ENCODE data around the gene SCUBE1. TPM values are rescaled to one million over a fixed set of nuclear protein-coding genes. Genes with fewer than 3 reads are reported as not detected.
A peak's percentile ranks its signal among the peaks of the same experiment; 100 is the strongest.

Gene SCUBE1
- total and polyA plus RNA-seq, 4 donors, result 1.6 to 7.9 (median 5.0) TPM

DNA sequence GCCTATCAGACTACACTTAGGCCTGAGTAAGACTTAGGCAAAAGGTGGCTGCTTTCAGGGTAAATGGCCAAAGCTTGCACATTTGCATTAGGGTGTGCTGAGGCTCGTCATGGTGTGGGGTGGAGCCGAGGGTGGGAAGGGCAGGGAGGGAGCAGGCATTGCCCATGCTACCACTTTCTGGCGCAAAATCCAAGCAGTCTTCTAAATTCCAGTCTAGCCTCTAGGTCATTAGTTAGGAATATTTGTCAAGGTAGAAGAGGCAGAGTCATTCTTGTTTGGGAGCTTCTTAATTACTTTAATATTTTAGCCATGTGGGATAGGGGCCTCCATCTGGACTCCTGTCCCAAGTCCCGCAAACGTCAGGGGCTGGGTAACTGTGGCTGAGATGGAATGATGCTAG, 28.6 kb downstream of the SCUBE1 start:
- no peaks in the 10 kb centered on the region for H3K27me3 ChIP-seq (ENCODE audit: control insufficient read depth in 3 of 3, insufficient read depth in 3 of 3, low read length in 2 of 3)
- no peaks in the 10 kb centered on the region for H3K36me3 ChIP-seq (ENCODE audit: control insufficient read depth in 4 of 4, insufficient read depth in 4 of 4, low read length in 4 of 4)
- H3K9me3 ChIP-seq (ENCODE audit: control insufficient read depth in 4 of 4, insufficient read depth in 3 of 4, low read length in 3 of 4), result no peaks in the 10 kb centered on the region
- WGBS, 2 donors, result 84 to 89% methylated on average over 5 of the region's 5 CpGs
- no peak for DNase-seq
- no peak overlapping the region for H3K4me3 ChIP-seq
- ATAC-seq (ENCODE audit: insufficient read depth, low FRiP score), result no peak
- no peak overlapping the region for H3K9ac ChIP-seq (ENCODE audit: insufficient read depth in 1 of 2, low read length in 2 of 2)
- H3K4me1 ChIP-seq (ENCODE audit: control insufficient read depth in 5 of 5, insufficient read depth in 5 of 5, low read length in 5 of 5), result peaks cover 0 to 37% (median 7%) of the 10 kb centered on the region in 5 donors
- TF ChIP-seq, protein P1, sequence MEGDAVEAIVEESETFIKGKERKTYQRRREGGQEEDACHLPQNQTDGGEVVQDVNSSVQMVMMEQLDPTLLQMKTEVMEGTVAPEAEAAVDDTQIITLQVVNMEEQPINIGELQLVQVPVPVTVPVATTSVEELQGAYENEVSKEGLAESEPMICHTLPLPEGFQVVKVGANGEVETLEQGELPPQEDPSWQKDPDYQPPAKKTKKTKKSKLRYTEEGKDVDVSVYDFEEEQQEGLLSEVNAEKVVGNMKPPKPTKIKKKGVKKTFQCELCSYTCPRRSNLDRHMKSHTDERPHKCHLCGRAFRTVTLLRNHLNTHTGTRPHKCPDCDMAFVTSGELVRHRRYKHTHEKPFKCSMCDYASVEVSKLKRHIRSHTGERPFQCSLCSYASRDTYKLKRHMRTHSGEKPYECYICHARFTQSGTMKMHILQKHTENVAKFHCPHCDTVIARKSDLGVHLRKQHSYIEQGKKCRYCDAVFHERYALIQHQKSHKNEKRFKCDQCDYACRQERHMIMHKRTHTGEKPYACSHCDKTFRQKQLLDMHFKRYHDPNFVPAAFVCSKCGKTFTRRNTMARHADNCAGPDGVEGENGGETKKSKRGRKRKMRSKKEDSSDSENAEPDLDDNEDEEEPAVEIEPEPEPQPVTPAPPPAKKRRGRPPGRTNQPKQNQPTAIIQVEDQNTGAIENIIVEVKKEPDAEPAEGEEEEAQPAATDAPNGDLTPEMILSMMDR (IDR thresholded peaks at IDR 0.05; ENCODE audit: control extremely low read depth, extremely low read depth), result no peak
- peak overlapping the region in 1 of 2 donors; percentile 62 for H3K27ac ChIP-seq (ENCODE audit: low read depth in 1 of 2, low read length in 1 of 2)

DNA sequence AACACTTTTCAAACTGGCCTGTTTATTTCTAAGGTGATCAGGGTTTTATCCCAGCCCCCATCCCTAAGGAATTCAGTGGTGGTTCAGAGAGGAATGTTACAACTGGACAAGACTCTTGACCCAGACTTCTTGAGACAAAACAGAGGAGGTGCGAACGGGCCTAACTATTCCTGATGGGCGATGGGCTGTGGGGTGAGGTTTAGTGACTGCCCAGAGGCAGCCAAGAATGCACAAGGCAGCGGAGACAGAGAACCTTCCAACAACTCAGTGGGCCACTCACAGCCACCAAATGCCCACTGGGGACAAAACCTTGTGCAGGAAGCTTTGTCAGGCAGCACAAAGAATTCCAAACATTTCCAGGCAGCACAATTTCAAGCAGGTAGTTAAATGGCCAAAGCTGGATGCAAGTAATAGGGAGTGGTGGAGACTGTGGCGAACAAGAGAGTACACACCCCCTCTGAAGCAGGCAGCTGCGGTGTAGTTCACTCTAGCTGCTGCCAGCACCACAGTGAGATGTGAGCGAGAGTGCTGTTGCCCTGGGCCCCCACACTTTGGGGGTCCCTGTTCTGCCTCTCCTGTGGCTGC, 29.2 kb downstream of the SCUBE1 start:
- peak overlapping the region in 1 of 2 donors; percentile 62 for H3K27ac ChIP-seq (ENCODE audit: low read depth in 1 of 2, low read length in 1 of 2)
- H3K4me1 ChIP-seq (ENCODE audit: control insufficient read depth in 5 of 5, insufficient read depth in 5 of 5, low read length in 5 of 5), result peaks cover 0 to 37% (median 7%) of the 10 kb centered on the region in 5 donors
- H3K27me3 ChIP-seq (ENCODE audit: control insufficient read depth in 3 of 3, insufficient read depth in 3 of 3, low read length in 2 of 3), result no peaks in the 10 kb centered on the region
- WGBS, 2 donors, result 61 to 79% methylated on average over 7 of the region's 7 CpGs
- no peaks in the 10 kb centered on the region for H3K36me3 ChIP-seq (ENCODE audit: control insufficient read depth in 4 of 4, insufficient read depth in 4 of 4, low read length in 4 of 4)
- ATAC-seq (ENCODE audit: insufficient read depth, low FRiP score) (no peak), DNase-seq (no peak)
- TF ChIP-seq, protein P1 (IDR thresholded peaks at IDR 0.05; ENCODE audit: control extremely low read depth, extremely low read depth), result no peak
- H3K9me3 ChIP-seq (ENCODE audit: control insufficient read depth in 4 of 4, insufficient read depth in 3 of 4, low read length in 3 of 4), result no peaks in the 10 kb centered on the region
- H3K4me3 ChIP-seq, result no peak overlapping the region
- peak overlapping the region in 1 of 2 donors; percentile 26 for H3K9ac ChIP-seq (ENCODE audit: insufficient read depth in 1 of 2, low read length in 2 of 2)

DNA sequence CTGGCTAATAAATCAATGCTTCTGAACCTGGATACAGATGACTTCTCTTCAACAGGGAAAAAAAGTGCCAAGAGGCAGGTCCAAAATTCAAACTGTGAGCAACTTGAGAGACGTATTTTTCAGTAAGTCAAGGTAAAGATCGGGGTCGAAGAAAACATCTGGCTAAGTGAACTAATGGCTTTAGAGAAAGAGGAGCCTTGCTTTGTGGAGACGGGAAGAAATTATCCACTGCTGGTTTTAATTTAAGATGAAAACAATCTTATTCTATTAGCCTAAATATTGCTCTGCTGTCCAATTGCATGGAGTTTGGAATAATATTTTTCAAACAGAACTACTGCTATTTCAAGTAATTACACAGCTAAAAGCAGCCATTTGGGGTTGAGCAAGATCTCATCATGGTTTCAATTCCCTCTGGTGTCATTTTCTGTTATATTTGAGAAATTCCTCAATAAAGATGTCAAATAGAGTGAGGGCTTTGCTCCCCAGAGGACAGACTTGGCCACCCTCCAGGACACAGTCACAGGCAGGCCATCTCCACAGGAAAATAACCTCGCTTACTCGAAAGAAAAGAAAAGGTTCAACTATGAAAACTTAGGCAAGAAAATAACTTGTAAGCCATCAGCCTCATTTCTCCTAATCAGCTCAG, 29.8 kb downstream of the SCUBE1 start:
- Histone ChIP-seq H3K36me3 (ENCODE audit: control insufficient read depth in 4 of 4, insufficient read depth in 4 of 4, low read length in 4 of 4) (no peaks in the 10 kb centered on the region), H3K4me1 (ENCODE audit: control insufficient read depth in 5 of 5, insufficient read depth in 5 of 5, low read length in 5 of 5) (peaks cover 0 to 43% (median 7%) of the 10 kb centered on the region in 5 donors), H3K27me3 (ENCODE audit: control insufficient read depth in 3 of 3, insufficient read depth in 3 of 3, low read length in 2 of 3) (no peaks in the 10 kb centered on the region), H3K4me3 (no peak overlapping the region), H3K9me3 (ENCODE audit: control insufficient read depth in 4 of 4, insufficient read depth in 3 of 4, low read length in 3 of 4) (no peaks in the 10 kb centered on the region), H3K9ac (ENCODE audit: insufficient read depth in 1 of 2, low read length in 2 of 2) (peak overlapping the region in 1 of 2 donors; percentile 26), H3K27ac (ENCODE audit: low read depth in 1 of 2, low read length in 1 of 2) (no peak overlapping the region)
- TF ChIP-seq, protein P1 (IDR thresholded peaks at IDR 0.05; ENCODE audit: control extremely low read depth, extremely low read depth), result no peak
- WGBS, 2 donors, result 74 to 80% methylated on average over 6 of the region's 6 CpGs
- DNase-seq (peak in 1 of 3 donors; percentile 64), ATAC-seq (ENCODE audit: insufficient read depth, low FRiP score) (no peak)
